K562 (cell line): ENCODE measurements around the gene CNRIP1. TPM values are rescaled to one million over a fixed set of nuclear protein-coding genes. Genes with fewer than 3 reads are reported as not detected.

Experiments
- CBX8 ChIP-seq: fragments of 200-600 bp; sonication (generic); IDR thresholded peaks from 2 replicates; pipeline ENCODE4 v1.6.1; 2012; ENCODE audit warnings: borderline replicate concordance, mixed run types, low read depth, mild to moderate bottlenecking, moderate library complexity, mixed read lengths, low read length, control low read depth, inconsistent platforms; ENCODE audit not compliant: poor library complexity, severe bottlenecking; ENCODE audit errors: extremely low read depth
- EGR1 ChIP-seq: fragments of 450-650 bp; conservative IDR thresholded peaks from 2 replicates; pipeline ENCODE4 v1.6.1; 2017; ENCODE audit warnings: mild to moderate bottlenecking
- ETV5 ChIP-seq: sonication (generic); formaldehyde crosslinking; IDR thresholded peaks from 2 replicates; pipeline ENCODE4 v1.4.0; 2020; ENCODE audit warnings: low read depth, mild to moderate bottlenecking, missing genetic modification reagents
- MAFK ChIP-seq: IDR thresholded peaks from 2 replicates; pipeline ENCODE4 v1.6.1; 2011; ENCODE audit warnings: low read length, improper control_type of control experiment
- MYBL2 ChIP-seq, 2 experiments: fragments of 450-650 bp in 1 of 2; sonication (generic) in 1 of 2; formaldehyde crosslinking in 1 of 2; IDR thresholded peaks; 2 replicates each; pipeline versions ENCODE4 v1.6.1 to v1.8.1; 2017 to 2022; ENCODE audit warnings: borderline replicate concordance in 1 of 2, inconsistent platforms in 1 of 2, low read depth in 1 of 2, mild to moderate bottlenecking in 1 of 2, missing genetic modification reagents in 1 of 2, moderate library complexity in 1 of 2
- NFE2 ChIP-seq: IDR thresholded peaks from 2 replicates; pipeline ENCODE4 v1.6.1; 2014; ENCODE audit warnings: antibody characterized with exemption, low read depth
- NR4A1 ChIP-seq, 2 experiments: fragments of 250-450 bp in 1 of 2; fragments of 450-650 bp in 1 of 2; sonication (Bioruptor Pico) in 1 of 2; IDR thresholded peaks; 2 replicates each; pipeline versions ENCODE4 v1.4.0 to v1.6.1; 2016 to 2020; ENCODE audit warnings: mild to moderate bottlenecking in 2 of 2, missing compliant biosample characterization in 1 of 2, missing genetic modification characterization in 1 of 2, moderate library complexity in 1 of 2
- POLR2AphosphoS5 ChIP-seq: IDR thresholded peaks from 2 replicates; pipeline ENCODE4 v1.6.1; 2011; ENCODE audit warnings: mild to moderate bottlenecking, low read depth, low read length, moderate library complexity; ENCODE audit not compliant: control insufficient read depth, insufficient read depth
- PTRF ChIP-seq: fragments of 450-650 bp; IDR thresholded peaks from 2 replicates; pipeline ENCODE4 v1.6.1; 2016; ENCODE audit warnings: mild to moderate bottlenecking, missing genetic modification characterization, missing compliant biosample characterization
- SREBF2 ChIP-seq: sonication (generic); formaldehyde crosslinking; IDR thresholded peaks from 2 replicates; pipeline ENCODE4 v1.4.0; 2020; ENCODE audit warnings: mild to moderate bottlenecking, missing genetic modification reagents
- TCF7L2 ChIP-seq: fragments of 150-350 bp; IDR thresholded peaks from 2 replicates; pipeline ENCODE4 v1.6.1; 2016; ENCODE audit warnings: low read depth, mild to moderate bottlenecking, low read length, moderate library complexity
- polyA plus RNA-seq, 8 experiments: library from polyadenylated mRNA; depleted of rRNA in 4 of 8; stranded (reverse) in 5 of 8; unstranded in 3 of 8; fragments of >200 nt; fragmentation: Nextera tagmentation in 2 of 8; fragmentation: Illumina TruSeq in 1 of 8; extraction: Ambion mirVana in 2 of 8; extraction: Trizol in 1 of 8; gene quantifications; 2 replicates each; pipeline versions ENCODE4 v1.2.1 to v1.2.3, GENCODE V29; 2011 to 2014; ENCODE audit warnings: inconsistent platforms in 1 of 8, missing spikeins in 1 of 8
- total RNA-seq, 7 experiments: library from RNA; depleted of rRNA in 6 of 7; stranded (reverse); fragments of >200 nt in 6 of 7; fragmentation: Illumina TruSeq in 2 of 7; extraction: Trizol in 2 of 7; gene quantifications; 2 replicates each; pipeline versions ENCODE4 v1.2.1 to v1.2.3, GENCODE V29; 2011 to 2021; ENCODE audit warnings: low replicate concordance in 1 of 7
- TF ChIP-seq, protein P1 (sequence below), 2 experiments: fragments of 450-650 bp in 1 of 2; sonication (generic) in 1 of 2; formaldehyde crosslinking in 1 of 2; IDR thresholded peaks; 2 replicates each; pipeline versions ENCODE4 v1.7.1 to v1.9.0; 2016 to 2022; ENCODE audit warnings: inconsistent platforms in 1 of 2, mild to moderate bottlenecking in 1 of 2, missing genetic modification reagents in 1 of 2
- TF ChIP-seq, protein P2 (sequence below): sonication (generic); IDR thresholded peaks from 2 replicates; pipeline ENCODE4 v1.6.1; 2016
- TF ChIP-seq, protein P3 (sequence below): sonication (generic); formaldehyde crosslinking; IDR thresholded peaks from 2 replicates; pipeline ENCODE4 v1.8.1; 2022; ENCODE audit warnings: missing genetic modification reagents
- TF ChIP-seq, protein P4 (sequence below): sonication (generic); formaldehyde crosslinking; IDR thresholded peaks from 2 replicates; pipeline ENCODE4 v1.5.0; 2020; ENCODE audit warnings: missing genetic modification reagents

CNRIP1 gene
- total and polyA plus RNA-seq, 9 of the 15 experiments (the other 6 are each of a cell fraction or from before 2014, with no cell fraction given) = 0.59 to 2.1 (median 1.5) TPM

DNA sequence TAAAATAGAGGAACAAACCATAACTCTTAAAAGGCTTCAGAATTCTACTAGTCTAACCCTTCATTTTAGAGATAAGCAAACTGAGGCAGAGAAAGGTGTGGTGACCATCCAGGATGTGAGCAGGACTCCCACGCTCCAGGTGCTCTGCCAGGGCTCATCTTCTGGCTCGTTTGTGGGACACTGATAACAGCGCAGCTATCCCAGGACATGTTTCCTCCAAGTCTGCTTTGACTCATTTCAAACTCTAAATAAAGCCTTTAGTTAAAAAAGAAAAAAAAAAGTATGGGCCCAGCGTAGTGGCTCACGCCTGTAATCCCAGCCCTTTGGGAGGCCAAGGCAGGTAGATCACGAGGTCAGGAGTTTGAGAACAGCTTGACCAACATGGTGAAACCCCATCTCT lies 28.4 kb downstream of the CNRIP1 start (continued):
- TF ChIP-seq, protein P1, sequence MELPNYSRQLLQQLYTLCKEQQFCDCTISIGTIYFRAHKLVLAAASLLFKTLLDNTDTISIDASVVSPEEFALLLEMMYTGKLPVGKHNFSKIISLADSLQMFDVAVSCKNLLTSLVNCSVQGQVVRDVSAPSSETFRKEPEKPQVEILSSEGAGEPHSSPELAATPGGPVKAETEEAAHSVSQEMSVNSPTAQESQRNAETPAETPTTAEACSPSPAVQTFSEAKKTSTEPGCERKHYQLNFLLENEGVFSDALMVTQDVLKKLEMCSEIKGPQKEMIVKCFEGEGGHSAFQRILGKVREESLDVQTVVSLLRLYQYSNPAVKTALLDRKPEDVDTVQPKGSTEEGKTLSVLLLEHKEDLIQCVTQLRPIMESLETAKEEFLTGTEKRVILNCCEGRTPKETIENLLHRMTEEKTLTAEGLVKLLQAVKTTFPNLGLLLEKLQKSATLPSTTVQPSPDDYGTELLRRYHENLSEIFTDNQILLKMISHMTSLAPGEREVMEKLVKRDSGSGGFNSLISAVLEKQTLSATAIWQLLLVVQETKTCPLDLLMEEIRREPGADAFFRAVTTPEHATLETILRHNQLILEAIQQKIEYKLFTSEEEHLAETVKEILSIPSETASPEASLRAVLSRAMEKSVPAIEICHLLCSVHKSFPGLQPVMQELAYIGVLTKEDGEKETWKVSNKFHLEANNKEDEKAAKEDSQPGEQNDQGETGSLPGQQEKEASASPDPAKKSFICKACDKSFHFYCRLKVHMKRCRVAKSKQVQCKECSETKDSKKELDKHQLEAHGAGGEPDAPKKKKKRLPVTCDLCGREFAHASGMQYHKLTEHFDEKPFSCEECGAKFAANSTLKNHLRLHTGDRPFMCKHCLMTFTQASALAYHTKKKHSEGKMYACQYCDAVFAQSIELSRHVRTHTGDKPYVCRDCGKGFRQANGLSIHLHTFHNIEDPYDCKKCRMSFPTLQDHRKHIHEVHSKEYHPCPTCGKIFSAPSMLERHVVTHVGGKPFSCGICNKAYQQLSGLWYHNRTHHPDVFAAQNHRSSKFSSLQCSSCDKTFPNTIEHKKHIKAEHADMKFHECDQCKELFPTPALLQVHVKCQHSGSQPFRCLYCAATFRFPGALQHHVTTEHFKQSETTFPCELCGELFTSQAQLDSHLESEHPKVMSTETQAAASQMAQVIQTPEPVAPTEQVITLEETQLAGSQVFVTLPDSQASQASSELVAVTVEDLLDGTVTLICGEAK (IDR thresholded peaks at IDR 0.05) = peak; percentile 88
- TF ChIP-seq, protein P1 (CRISPR knock-in tag; IDR thresholded peaks at IDR 0.05) = no peak; the same call in 1 of the 2 replicates
- TF ChIP-seq, protein P2, sequence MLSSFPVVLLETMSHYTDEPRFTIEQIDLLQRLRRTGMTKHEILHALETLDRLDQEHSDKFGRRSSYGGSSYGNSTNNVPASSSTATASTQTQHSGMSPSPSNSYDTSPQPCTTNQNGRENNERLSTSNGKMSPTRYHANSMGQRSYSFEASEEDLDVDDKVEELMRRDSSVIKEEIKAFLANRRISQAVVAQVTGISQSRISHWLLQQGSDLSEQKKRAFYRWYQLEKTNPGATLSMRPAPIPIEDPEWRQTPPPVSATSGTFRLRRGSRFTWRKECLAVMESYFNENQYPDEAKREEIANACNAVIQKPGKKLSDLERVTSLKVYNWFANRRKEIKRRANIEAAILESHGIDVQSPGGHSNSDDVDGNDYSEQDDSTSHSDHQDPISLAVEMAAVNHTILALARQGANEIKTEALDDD = 0 out of 2 replicates have a peak, but pooled peaks have one; percentile 21
- TF ChIP-seq, protein P3, sequence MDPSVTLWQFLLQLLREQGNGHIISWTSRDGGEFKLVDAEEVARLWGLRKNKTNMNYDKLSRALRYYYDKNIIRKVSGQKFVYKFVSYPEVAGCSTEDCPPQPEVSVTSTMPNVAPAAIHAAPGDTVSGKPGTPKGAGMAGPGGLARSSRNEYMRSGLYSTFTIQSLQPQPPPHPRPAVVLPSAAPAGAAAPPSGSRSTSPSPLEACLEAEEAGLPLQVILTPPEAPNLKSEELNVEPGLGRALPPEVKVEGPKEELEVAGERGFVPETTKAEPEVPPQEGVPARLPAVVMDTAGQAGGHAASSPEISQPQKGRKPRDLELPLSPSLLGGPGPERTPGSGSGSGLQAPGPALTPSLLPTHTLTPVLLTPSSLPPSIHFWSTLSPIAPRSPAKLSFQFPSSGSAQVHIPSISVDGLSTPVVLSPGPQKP (CRISPR knock-in tag) = no peak
- TF ChIP-seq NR4A1 (CRISPR knock-in tag; IDR thresholded peaks at IDR 0.05) (no peak), NR4A1 (tag; IDR thresholded peaks at IDR 0.05) (no peak), MYBL2 (IDR thresholded peaks at IDR 0.05; ENCODE audit: low read depth) (no peak), MYBL2 (CRISPR knock-in tag; IDR thresholded peaks at IDR 0.05; ENCODE audit: borderline replicate concordance) (no peak), CBX8 (no peak), PTRF (tag) (no peak), NFE2 (no peak), ETV5 (CRISPR knock-in tag) (no peak), POLR2AphosphoS5 (peak; percentile 28; the same call in 1 of the 2 replicates), MAFK (no peak), EGR1 (peak; percentile 52), TCF7L2 (no peak), SREBF2 (CRISPR knock-in tag) (no peak)
- TF ChIP-seq, protein P4, sequence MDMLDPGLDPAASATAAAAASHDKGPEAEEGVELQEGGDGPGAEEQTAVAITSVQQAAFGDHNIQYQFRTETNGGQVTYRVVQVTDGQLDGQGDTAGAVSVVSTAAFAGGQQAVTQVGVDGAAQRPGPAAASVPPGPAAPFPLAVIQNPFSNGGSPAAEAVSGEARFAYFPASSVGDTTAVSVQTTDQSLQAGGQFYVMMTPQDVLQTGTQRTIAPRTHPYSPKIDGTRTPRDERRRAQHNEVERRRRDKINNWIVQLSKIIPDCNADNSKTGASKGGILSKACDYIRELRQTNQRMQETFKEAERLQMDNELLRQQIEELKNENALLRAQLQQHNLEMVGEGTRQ (CRISPR knock-in tag) = no peak
